Measurements from ENCODE around the gene KNDC1.

Gene KNDC1

GRCh38 chr10:133207041-133207600, 47.1 kb downstream of the KNDC1 start:
- Histone ChIP-seq H3K27ac (replicated peaks) (no peak overlapping the region), H3K27me3 (ENCODE audit: insufficient read depth, poor library complexity, severe bottlenecking) (no peaks in the 10 kb centered on the region), H3K4me3 (replicated peaks; ENCODE audit: insufficient read depth, low read length) (no peak overlapping the region)
- no peak for DNase-seq (ENCODE audit: low read depth in 1 of 2, low spot score in 1 of 2)
- no peak for TF ChIP-seq GABPA (IDR thresholded peaks at IDR 0.05; ENCODE audit: low read depth)
- TF ChIP-seq SPI1 (IDR thresholded peaks at IDR 0.05; ENCODE audit: borderline replicate concordance, low read depth): no peak
- TF ChIP-seq POLR2AphosphoS5 (IDR thresholded peaks at IDR 0.05; ENCODE audit: low read depth): no peak
- no peak for TF ChIP-seq CTCF (IDR thresholded peaks at IDR 0.05; ENCODE audit: insufficient read depth, low read length)
- TF ChIP-seq REST (IDR thresholded peaks at IDR 0.05; ENCODE audit: insufficient replicate concordance, low read depth): no peak

- no peaks in the 10 kb centered on the region for H3K27me3 ChIP-seq (ENCODE audit: insufficient read depth, poor library complexity, severe bottlenecking)
- H3K4me3 ChIP-seq (replicated peaks; ENCODE audit: insufficient read depth, low read length): no peak overlapping the region
- TF ChIP-seq SPI1 (IDR thresholded peaks at IDR 0.05; ENCODE audit: borderline replicate concordance, low read depth) (no peak), POLR2AphosphoS5 (IDR thresholded peaks at IDR 0.05; ENCODE audit: low read depth) (no peak), CTCF (IDR thresholded peaks at IDR 0.05; ENCODE audit: insufficient read depth, low read length) (no peak), GABPA (IDR thresholded peaks at IDR 0.05; ENCODE audit: low read depth) (no peak), REST (IDR thresholded peaks at IDR 0.05; ENCODE audit: insufficient replicate concordance, low read depth) (no peak)
- no peak overlapping the region for H3K27ac ChIP-seq (replicated peaks)
- no peak for DNase-seq (ENCODE audit: low read depth in 1 of 2, low spot score in 1 of 2)
These were observed 47.6 kb downstream of the KNDC1 start for GRCh38 chr10:133207627-133208026.

- Histone ChIP-seq H3K27ac (replicated peaks) (no peak overlapping the region), H3K4me3 (replicated peaks; ENCODE audit: insufficient read depth, low read length) (no peak overlapping the region), H3K27me3 (ENCODE audit: insufficient read depth, poor library complexity, severe bottlenecking) (no peaks in the 10 kb centered on the region)
- no peak for TF ChIP-seq SPI1 (IDR thresholded peaks at IDR 0.05; ENCODE audit: borderline replicate concordance, low read depth)
- no peak for TF ChIP-seq CTCF (IDR thresholded peaks at IDR 0.05; ENCODE audit: insufficient read depth, low read length)
- no peak for DNase-seq (ENCODE audit: low read depth in 1 of 2, low spot score in 1 of 2)
These were observed 48.4 kb downstream of the KNDC1 start for GRCh38 chr10:133208466-133208865.

- H3K4me3 ChIP-seq (replicated peaks; ENCODE audit: insufficient read depth, low read length): no peak overlapping the region
- DNase-seq (ENCODE audit: low read depth in 1 of 2, low spot score in 1 of 2): no peak
- no peaks in the 10 kb centered on the region for H3K27me3 ChIP-seq (ENCODE audit: insufficient read depth, poor library complexity, severe bottlenecking)
- TF ChIP-seq SPI1 (IDR thresholded peaks at IDR 0.05; ENCODE audit: borderline replicate concordance, low read depth): no peak
- TF ChIP-seq CTCF (IDR thresholded peaks at IDR 0.05; ENCODE audit: insufficient read depth, low read length): no peak
- no peak for TF ChIP-seq POLR2AphosphoS5 (IDR thresholded peaks at IDR 0.05; ENCODE audit: low read depth)
- TF ChIP-seq REST (IDR thresholded peaks at IDR 0.05; ENCODE audit: insufficient replicate concordance, low read depth): no peak
- TF ChIP-seq GABPA (IDR thresholded peaks at IDR 0.05; ENCODE audit: low read depth): no peak
- H3K27ac ChIP-seq (replicated peaks): no peak overlapping the region
These were observed 49.1 kb downstream of the KNDC1 start for GRCh38 chr10:133209117-133209516.
